CD4-positive, alpha-beta T cell treated with Interleukin-2 at 100 ng/mL for 4 hours (primary cell): ENCODE measurements around the gene DHFR2.
A peak's percentile ranks its signal among the peaks of the same experiment; 100 is the strongest.
"Not testable (repeated sequence)": the region's sequence is repeated elsewhere in the genome, so short reads cannot be mapped to it uniquely, and the experiment has no call there.

ENCODE experiments used
- DNase-seq: peaks from one replicate; pipeline ENCODE4 v3.0.0-alpha.2; 2020; ENCODE audit warnings: low spot score

The DHFR2 gene

GRCh38 chr3:94065122-94065521 lies 2.4 kb upstream of the DHFR2 start:
- no peak for DNase-seq

- DNase-seq: no peak
Measured at GRCh38 chr3:94064243-94064860, 1.6 kb upstream of the DHFR2 start.

- no peak for DNase-seq
Measured at GRCh38 chr3:94063496-94064119, 892 bp upstream of the DHFR2 start.

- no peak for DNase-seq
Measured at GRCh38 chr3:94061297-94061696, 1.4 kb downstream of the DHFR2 start.

- DNase-seq: no peak
Measured at GRCh38 chr3:94050546-94050945, 12.2 kb downstream of the DHFR2 start.

GRCh38 chr3:94049267-94049666 lies 13.4 kb downstream of the DHFR2 start:
- no peak for DNase-seq

GRCh38 chr3:94046533-94046932 lies 16.2 kb downstream of the DHFR2 start:
- DNase-seq: no peak

GRCh38 chr3:94044100-94044936 lies 18.4 kb downstream of the DHFR2 start:
- DNase-seq: not testable (repeated sequence)

- no peak for DNase-seq
Measured at GRCh38 chr3:94043285-94043684, 19.4 kb downstream of the DHFR2 start.

GRCh38 chr3:94036909-94037507 lies 25.7 kb downstream of the DHFR2 start:
- peak; percentile 20 for DNase-seq

GRCh38 chr3:94028093-94028837 lies 34.5 kb downstream of the DHFR2 start, which contains the start of gene STX19:
Gene STX19, minus strand, starts transcription at chr3:94028597. Its CDS starts 13,328 bp downstream, at chr3:94015269.
- DNase-seq: no peak

GRCh38 chr3:94026623-94027022 lies 36.1 kb downstream of the DHFR2 start:
- DNase-seq: no peak

GRCh38 chr3:94024385-94024784 lies 38.3 kb downstream of the DHFR2 start:
- DNase-seq: no peak

GRCh38 chr3:94020293-94020692 lies 42.4 kb downstream of the DHFR2 start:
- DNase-seq: no peak

- no peak for DNase-seq
Measured at GRCh38 chr3:94019659-94020058, 43.1 kb downstream of the DHFR2 start.

GRCh38 chr3:94015025-94015424 lies 47.7 kb downstream of the DHFR2 start:
- no peak for DNase-seq

- DNase-seq: no peak
Measured at GRCh38 chr3:94012185-94012584, 50.5 kb downstream of the DHFR2 start.

GRCh38 chr3:94011233-94011711 lies 51.4 kb downstream of the DHFR2 start:
- no peak for DNase-seq

GRCh38 chr3:94009608-94010007 lies 53.1 kb downstream of the DHFR2 start:
- no peak for DNase-seq

GRCh38 chr3:94008253-94008652 lies 54.5 kb downstream of the DHFR2 start:
- DNase-seq: no peak
